T47D (cell line): ENCODE data around the gene CCR2.
"Not testable (repeated sequence)": the region's sequence is repeated elsewhere in the genome, so short reads cannot be mapped to it uniquely, and the experiment has no call there.

Experiments used
- DNase-seq, 2 experiments: peaks; one replicate each; pipeline versions ENCODE4 v3.0.0 to v3.0.0-alpha.2; 2011 to 2012; ENCODE audit warnings: low read depth in 1 of 2, low spot score in 1 of 2
- JUND ChIP-seq: IDR thresholded peaks from 2 replicates; pipeline ENCODE4 v1.6.1; 2012; ENCODE audit warnings: low read depth
- in situ Hi-C: cut with HindIII; loops from 2 replicates; pipeline ENCODE4 v1.10.0; 2016; ENCODE audit warnings: low sequenced_read_pairs, low pct_unique_long_range_greater_than_20kb

CCR2 gene

GRCh38 chr3:46393011-46393410 lies 39.1 kb downstream of the CCR2 start:
- no peak for DNase-seq
- in situ Hi-C loops: no loop called here

GRCh38 chr3:46393554-46394434 lies 39.9 kb downstream of the CCR2 start:
- TF ChIP-seq JUND: no peak
- DNase-seq: peak in 1 of 2 experiments; percentile 48
- in situ Hi-C loops: no loop called here

More at GRCh38 chr3:46393011-46393410, 39.1 kb downstream of the CCR2 start:
- TF ChIP-seq JUND: no peak

- in situ Hi-C loops: no loop called here
- DNase-seq: no peak
- TF ChIP-seq JUND: no peak
Observed at GRCh38 chr3:46395210-46395661, 41.3 kb downstream of the CCR2 start.

GRCh38 chr3:46395766-46396530 lies 42.0 kb downstream of the CCR2 start:
- in situ Hi-C loops: no loop called here
- no peak for DNase-seq
- no peak for TF ChIP-seq JUND

- DNase-seq: no peak
- no peak for TF ChIP-seq JUND
- in situ Hi-C loops: no loop called here
Observed at GRCh38 chr3:46397111-46397510, 43.2 kb downstream of the CCR2 start.

- in situ Hi-C loops: no loop called here
- no peak for TF ChIP-seq JUND
- no peak for DNase-seq
Observed at GRCh38 chr3:46398186-46398955, 44.5 kb downstream of the CCR2 start.

- in situ Hi-C loops: no loop called here
- TF ChIP-seq JUND: no peak
- no peak for DNase-seq
Observed at GRCh38 chr3:46399098-46399497, 45.2 kb downstream of the CCR2 start.

- in situ Hi-C loops: no loop called here
- DNase-seq: no peak
- TF ChIP-seq JUND: no peak
Observed at GRCh38 chr3:46399557-46399956, 45.6 kb downstream of the CCR2 start.

- TF ChIP-seq JUND: no peak
- no peak for DNase-seq
- in situ Hi-C loops: no loop called here
Observed at GRCh38 chr3:46400000-46400734, 46.3 kb downstream of the CCR2 start.

GRCh38 chr3:46400846-46401245 lies 46.9 kb downstream of the CCR2 start:
- no peak for TF ChIP-seq JUND
- in situ Hi-C loops: no loop called here
- DNase-seq: no peak

GRCh38 chr3:46401579-46401978 lies 47.7 kb downstream of the CCR2 start:
- TF ChIP-seq JUND: no peak
- in situ Hi-C loops: no loop called here
- no peak for DNase-seq

GRCh38 chr3:46402902-46403301 lies 49.0 kb downstream of the CCR2 start:
- in situ Hi-C loops, DNase-seq: not testable (repeated sequence)
